Activated naive CD8-positive, alpha-beta T cell (primary cell): ENCODE results near the gene SORCS2.

Experiments used
- H3K27ac Mint-ChIP-seq: one replicate; pipeline ENCODE4 v1.8.0; 2021; ENCODE audit warnings: mixed read lengths
- H3K27me3 Mint-ChIP-seq: one replicate; pipeline ENCODE4 v1.8.0; 2021; ENCODE audit warnings: mixed read lengths
- H3K36me3 Mint-ChIP-seq: one replicate; pipeline ENCODE4 v1.8.0; 2021; ENCODE audit warnings: mixed read lengths
- H3K4me1 Mint-ChIP-seq: one replicate; pipeline ENCODE4 v1.8.0; 2021; ENCODE audit warnings: low read depth, mixed read lengths
- H3K4me3 Mint-ChIP-seq: one replicate; pipeline ENCODE4 v1.8.0; 2021; ENCODE audit warnings: mild to moderate bottlenecking, mixed read lengths
- H3K9me3 Mint-ChIP-seq: one replicate; pipeline ENCODE4 v1.8.0; 2021; ENCODE audit warnings: low read depth, mixed read lengths

The SORCS2 gene

DNA sequence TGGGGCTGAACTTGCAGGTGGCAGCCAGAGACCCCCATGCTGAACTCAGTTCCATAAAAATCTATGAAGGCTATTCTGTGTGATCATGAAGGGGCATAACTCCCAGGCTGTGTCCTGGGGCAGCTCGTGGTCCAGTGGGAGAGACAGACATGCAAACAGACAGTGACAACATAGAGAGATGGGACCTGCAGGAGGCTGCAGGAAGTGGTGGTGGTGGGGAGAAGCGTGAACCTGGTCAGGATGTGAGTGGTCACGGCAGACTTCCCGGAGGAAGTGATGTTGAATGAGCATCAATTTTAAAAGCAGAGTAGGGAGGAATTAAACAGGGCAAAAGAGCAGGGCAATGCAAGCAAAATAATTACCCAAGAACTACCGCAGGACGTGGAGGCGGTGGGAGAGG, 23.2 kb upstream of the SORCS2 start:
- H3K9me3 Mint-ChIP-seq = no peaks in the 10 kb centered on the region
- no peaks in the 10 kb centered on the region for H3K27me3 Mint-ChIP-seq
- no peaks in the 10 kb centered on the region for H3K36me3 Mint-ChIP-seq
- no peaks in the 10 kb centered on the region for H3K4me1 Mint-ChIP-seq
- H3K27ac Mint-ChIP-seq = no peak overlapping the region
- H3K4me3 Mint-ChIP-seq = no peak overlapping the region

DNA sequence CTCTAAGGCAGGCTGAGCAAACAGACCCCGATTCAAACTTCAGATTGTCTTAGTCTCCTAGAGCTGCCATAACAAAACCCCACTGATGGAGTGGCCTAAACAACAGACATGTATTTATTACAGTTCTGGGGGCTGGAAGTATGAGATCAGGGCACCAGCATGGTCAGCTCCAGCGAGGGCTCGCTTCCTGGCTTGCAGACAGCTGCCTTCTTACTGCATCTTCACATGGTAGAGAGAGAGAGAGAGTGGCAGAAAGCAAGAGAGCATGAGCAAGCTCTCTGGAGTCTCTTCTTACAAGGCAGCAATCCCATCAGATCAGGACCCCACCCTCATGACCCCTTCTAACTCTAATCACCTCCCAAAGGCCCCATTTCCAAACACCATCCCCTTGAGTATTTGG, 22.3 kb upstream of the SORCS2 start:
- Mint-ChIP-seq H3K9me3 (no peaks in the 10 kb centered on the region), H3K4me1 (no peaks in the 10 kb centered on the region), H3K36me3 (no peaks in the 10 kb centered on the region), H3K27me3 (no peaks in the 10 kb centered on the region), H3K4me3 (no peak overlapping the region), H3K27ac (no peak overlapping the region)

DNA sequence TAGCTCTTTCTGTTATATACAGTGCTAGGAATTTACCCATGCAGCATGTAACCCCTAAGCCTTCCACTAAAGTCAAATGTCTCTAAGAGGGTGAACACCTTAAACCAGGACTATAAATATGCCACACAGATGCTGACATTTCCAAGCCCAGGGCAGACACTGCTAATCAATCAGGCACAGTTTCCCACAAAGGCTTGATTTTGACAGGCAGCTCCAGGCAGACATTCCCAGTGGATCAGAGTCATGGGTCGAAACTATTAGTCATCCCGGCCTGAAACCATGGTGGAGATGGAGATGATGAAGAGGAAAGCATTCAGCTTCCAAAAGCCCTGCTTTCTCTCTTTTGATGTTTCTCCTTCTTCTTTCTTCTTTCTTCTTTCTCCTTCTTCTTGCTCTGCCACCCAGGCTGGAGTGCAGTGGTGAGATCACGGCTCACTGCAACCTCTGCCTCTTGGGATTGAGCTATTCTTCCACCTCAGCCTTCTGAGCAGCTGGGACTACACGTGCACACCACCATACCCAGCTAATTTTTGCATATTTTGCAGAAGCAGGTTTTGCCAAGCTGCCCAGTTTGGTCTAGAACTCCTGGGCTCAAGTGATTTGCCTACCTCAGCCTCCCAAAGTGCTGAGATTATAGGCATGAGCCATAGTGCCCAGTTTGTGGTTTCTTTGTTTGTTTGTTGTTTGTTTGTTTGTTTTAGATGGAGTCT, 21.0 kb upstream of the SORCS2 start:
- Mint-ChIP-seq H3K4me3 (no peak overlapping the region), H3K27me3 (no peaks in the 10 kb centered on the region), H3K36me3 (no peaks in the 10 kb centered on the region), H3K9me3 (no peaks in the 10 kb centered on the region), H3K27ac (no peak overlapping the region), H3K4me1 (no peaks in the 10 kb centered on the region)

DNA sequence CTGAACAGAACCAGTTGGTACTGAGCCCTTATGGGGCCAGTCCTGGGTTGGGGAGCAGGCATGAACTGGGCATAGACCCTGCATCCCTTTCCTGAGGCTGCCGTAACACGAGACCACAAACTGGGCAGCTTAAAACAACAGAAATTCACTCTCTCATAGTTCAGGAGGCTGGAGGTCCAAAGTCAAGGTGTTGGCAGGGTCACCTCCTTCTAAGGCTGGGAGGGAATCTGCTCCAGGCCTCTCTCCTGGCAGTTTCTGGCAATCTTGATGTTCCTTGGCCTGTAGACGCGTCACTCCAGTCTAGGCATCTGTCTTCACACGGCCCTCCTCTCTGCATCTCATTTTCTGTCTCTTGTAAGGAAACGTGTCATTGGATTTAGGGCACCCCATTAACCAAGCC, 19.8 kb upstream of the SORCS2 start:
- no peaks in the 10 kb centered on the region for H3K4me1 Mint-ChIP-seq
- no peak overlapping the region for H3K4me3 Mint-ChIP-seq
- H3K36me3 Mint-ChIP-seq = no peaks in the 10 kb centered on the region
- H3K9me3 Mint-ChIP-seq = no peaks in the 10 kb centered on the region
- H3K27ac Mint-ChIP-seq = no peak overlapping the region
- no peaks in the 10 kb centered on the region for H3K27me3 Mint-ChIP-seq

DNA sequence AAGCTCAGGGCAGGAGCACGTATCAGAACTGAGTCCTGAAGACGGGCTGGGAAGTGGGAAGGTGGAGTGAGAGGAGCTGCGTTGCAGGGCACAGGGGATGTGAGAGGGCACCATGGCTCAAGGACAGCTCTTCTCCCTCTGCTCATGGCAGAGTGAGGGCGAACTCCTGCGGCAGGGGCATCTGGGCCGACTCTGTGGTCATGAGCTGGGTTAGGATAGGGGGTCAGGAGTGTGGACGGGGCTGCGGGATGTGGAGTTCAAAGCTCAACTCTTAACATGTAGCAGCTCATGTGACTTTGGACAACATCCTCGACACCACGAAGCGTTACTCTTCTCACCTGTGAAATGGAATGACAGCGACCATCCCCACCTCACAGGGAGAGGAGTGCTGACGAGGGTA, 19.4 kb upstream of the SORCS2 start:
- Mint-ChIP-seq H3K27ac (no peak overlapping the region), H3K4me3 (no peak overlapping the region), H3K27me3 (no peaks in the 10 kb centered on the region), H3K9me3 (no peaks in the 10 kb centered on the region), H3K36me3 (no peaks in the 10 kb centered on the region), H3K4me1 (no peaks in the 10 kb centered on the region)

DNA sequence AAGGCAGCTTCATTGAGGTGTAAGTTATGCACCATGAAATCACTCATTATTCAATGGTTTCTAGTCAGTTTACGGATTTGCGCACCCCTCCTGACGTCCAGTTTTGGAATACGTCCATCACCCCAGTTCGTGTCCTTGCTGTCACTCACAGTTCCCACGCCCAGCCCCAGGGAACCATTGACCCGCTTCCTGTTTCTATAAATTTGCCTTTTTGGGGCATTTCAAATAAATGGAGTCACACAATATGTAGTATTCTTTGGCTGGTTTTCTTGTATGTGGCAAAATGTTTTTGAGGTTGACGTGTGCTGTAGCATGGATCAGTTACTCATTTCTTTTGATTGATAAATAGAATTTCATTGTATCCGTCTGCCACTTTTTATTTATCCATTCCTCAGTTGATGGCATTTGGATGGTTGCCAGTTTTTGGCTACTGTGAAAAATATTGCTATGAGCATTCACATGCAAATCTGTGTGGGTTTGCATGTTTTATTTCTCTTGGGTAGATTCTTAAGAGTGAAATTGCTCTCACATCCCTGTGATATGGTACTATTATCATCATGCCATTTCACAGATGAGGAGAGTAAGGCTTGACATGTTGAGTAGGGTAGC, 18.4 kb upstream of the SORCS2 start:
- Mint-ChIP-seq H3K27me3 (no peaks in the 10 kb centered on the region), H3K4me1 (no peaks in the 10 kb centered on the region), H3K4me3 (no peak overlapping the region), H3K36me3 (no peaks in the 10 kb centered on the region), H3K9me3 (no peaks in the 10 kb centered on the region), H3K27ac (no peak overlapping the region)

DNA sequence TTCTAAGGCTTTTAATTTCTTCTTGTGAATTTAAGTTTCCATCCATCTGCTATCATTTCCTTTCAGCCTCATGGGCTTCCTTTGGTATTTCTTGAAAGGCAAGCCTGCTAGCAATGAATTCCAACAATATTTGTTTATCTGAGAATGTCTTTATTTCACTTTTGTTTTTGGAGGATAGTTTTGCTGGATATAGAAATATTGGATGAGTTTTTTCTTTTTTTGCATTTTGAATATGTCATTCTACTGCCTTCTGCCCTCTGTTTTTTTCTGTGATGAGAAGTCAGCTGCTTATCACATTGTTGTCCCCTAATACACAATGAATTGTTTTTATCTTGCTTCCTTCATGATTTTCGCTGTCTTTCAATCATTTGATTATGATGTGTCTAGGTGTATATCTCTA, 13.2 kb upstream of the SORCS2 start:
- peaks cover 4% of the 10 kb centered on the region for H3K27me3 Mint-ChIP-seq
- no peak overlapping the region for H3K27ac Mint-ChIP-seq
- H3K36me3 Mint-ChIP-seq = peaks cover 7% of the 10 kb centered on the region
- no peak overlapping the region for H3K4me3 Mint-ChIP-seq
- peaks cover 7% of the 10 kb centered on the region for H3K9me3 Mint-ChIP-seq
- H3K4me1 Mint-ChIP-seq = no peaks in the 10 kb centered on the region

DNA sequence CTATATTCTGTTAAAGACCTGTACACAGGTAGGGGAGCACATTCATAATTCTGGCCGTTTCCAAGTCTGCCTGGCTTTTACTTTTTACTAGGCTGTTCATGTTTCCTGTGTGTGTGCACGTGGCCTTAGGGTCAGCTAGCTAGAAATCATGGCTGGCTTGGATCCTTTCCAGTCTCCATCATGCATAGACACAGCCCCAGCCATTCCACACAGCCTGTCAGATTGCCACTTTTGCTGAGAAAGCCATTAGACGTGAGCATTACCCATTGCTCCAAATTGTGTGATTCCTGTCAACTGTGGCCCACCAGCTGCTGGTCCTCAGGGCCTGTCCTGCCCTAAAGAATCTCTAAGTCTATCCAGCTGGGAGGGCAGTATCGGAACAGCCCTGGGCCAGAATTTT, 11.4 kb upstream of the SORCS2 start:
- Mint-ChIP-seq H3K36me3 (peaks cover 7% of the 10 kb centered on the region), H3K9me3 (peaks cover 7% of the 10 kb centered on the region)

DNA sequence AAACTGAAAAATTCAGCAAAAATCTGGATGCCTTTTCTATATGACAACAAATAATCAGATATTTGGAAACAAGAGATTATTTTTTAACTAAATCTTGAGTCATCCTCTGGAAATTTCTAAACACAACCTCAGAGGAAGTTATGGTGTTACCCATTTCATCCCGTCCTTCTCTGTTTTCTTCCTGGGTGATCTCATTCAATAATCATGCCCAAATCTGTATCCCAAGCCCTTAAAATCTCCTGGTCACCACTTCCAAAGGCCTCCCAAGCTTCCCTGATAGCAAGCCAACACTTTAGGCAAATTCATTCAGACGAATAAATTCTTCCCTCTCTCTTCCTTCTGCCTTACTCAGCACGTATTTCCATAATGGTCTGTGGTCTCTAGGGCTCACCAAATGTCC, 9.7 kb upstream of the SORCS2 start:
- Mint-ChIP-seq H3K27ac (no peak overlapping the region), H3K36me3 (peaks cover 7% of the 10 kb centered on the region), H3K4me1 (no peaks in the 10 kb centered on the region), H3K4me3 (no peak overlapping the region), H3K27me3 (peaks cover 4% of the 10 kb centered on the region), H3K9me3 (peaks cover 7% of the 10 kb centered on the region)

More for the DNA sequence above, 11.4 kb upstream of the SORCS2 start:
- Mint-ChIP-seq H3K27ac (no peak overlapping the region), H3K4me1 (no peaks in the 10 kb centered on the region), H3K4me3 (no peak overlapping the region), H3K27me3 (peaks cover 4% of the 10 kb centered on the region)

DNA sequence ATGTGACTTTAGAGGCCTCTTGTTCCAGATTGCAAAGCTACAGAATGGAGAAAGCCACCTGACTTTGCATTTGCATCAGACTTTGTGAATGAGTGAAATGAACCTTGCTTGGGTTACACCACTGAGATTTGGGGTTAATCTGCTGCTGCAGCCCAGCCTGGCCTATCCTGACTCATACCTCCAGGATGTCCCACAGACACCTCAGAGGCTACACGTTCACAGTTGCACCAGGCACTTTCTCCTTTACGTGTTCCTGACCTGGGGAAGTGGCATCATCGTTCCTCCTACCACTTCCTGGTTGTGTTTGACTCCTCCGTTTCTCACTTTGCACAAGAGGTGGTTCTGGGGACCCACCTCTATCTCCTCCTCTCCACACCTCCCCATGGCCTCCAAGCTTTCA, 9.2 kb upstream of the SORCS2 start:
- Mint-ChIP-seq H3K36me3 (peaks cover 7% of the 10 kb centered on the region), H3K9me3 (peaks cover 7% of the 10 kb centered on the region), H3K27ac (no peak overlapping the region), H3K4me3 (no peak overlapping the region), H3K4me1 (no peaks in the 10 kb centered on the region), H3K27me3 (peaks cover 7% of the 10 kb centered on the region)

DNA sequence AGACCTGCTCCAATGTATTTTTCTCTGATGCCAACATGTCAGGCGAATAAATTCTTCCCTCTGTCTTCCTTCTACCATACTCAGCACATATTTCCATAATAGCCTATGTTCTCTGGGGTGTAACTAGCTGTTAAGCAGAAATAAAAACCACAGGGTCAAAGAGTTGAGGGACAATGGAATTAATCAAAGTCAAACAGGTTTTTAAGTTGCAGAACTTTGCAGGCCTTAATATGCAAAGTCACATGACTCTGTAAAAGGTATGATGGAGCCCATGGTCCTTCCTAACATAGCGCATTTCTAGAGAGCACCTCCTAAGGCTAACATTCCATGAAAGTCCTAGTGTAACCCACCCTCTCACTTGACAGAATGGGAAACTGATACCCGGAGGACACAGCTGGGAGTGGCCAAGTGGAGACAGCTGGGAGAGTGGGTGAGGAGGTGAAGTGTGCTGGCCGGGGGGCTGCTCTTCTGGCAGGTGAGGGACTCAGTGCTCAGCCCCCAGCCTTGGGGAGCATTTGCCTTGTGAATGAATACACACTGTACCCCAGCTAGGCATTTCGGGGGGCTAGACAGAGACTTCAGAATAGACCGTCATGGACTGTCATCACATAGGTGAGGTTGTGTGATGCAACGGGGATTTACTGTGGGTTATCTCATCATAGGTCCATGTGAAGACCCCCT, 8.4 kb upstream of the SORCS2 start:
- Mint-ChIP-seq H3K27me3 (peaks cover 7% of the 10 kb centered on the region), H3K4me3 (no peak overlapping the region), H3K36me3 (peaks cover 7% of the 10 kb centered on the region), H3K27ac (no peak overlapping the region), H3K4me1 (no peaks in the 10 kb centered on the region), H3K9me3 (peaks cover 7% of the 10 kb centered on the region)

DNA sequence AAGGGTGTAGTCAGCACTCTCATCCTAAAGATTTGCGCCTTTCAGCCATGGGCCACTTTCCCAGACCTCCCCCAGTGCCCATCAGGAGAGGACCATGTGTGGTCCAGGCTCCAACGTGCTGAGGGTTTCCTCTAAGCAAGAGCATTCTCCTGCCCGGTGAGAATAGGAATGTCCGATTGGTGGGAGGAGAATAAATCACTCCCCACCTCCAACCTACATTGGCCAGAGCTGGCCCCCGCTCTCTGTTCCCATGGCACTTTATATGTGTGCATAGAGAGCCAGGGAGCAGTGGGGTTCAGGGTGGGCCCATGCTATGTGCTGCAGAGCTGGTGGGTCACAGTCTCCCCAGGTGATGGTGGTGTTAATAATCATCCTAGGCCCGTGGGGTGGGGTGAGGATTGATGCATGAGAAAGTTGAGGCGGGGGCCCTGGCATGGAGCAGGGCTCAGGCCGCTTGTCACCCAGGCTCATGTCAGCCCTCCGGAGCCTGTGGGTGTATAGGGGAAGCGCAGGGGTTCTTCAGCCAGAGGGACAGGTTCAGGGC, 6.8 kb upstream of the SORCS2 start:
- H3K4me3 Mint-ChIP-seq = no peak overlapping the region
- H3K36me3 Mint-ChIP-seq = no peaks in the 10 kb centered on the region
- peaks cover 6% of the 10 kb centered on the region for H3K27me3 Mint-ChIP-seq
- H3K9me3 Mint-ChIP-seq = no peaks in the 10 kb centered on the region
- H3K4me1 Mint-ChIP-seq = no peaks in the 10 kb centered on the region
- no peak overlapping the region for H3K27ac Mint-ChIP-seq

DNA sequence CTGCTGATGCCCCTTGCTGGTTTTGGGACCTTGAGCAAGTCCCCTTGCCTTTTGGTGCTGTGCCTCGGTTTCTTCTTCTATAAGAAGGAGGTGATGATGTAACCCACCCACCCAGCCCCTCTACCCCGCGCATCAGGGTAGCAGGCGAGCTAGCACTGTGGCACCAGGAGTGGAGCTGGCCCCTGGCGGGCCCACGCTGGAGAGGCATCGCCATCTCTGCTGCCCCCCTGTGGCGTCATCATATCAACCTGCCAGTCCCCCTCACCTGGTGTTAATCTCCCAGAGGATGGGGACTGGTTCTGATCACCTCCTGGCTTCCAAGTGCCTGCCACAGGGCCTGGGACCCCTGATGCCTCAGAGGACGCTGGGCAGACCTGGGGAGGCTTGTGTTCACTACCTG, 6.3 kb upstream of the SORCS2 start:
- no peak overlapping the region for H3K27ac Mint-ChIP-seq
- no peaks in the 10 kb centered on the region for H3K9me3 Mint-ChIP-seq
- peaks cover 6% of the 10 kb centered on the region for H3K27me3 Mint-ChIP-seq
- H3K4me1 Mint-ChIP-seq = no peaks in the 10 kb centered on the region
- no peaks in the 10 kb centered on the region for H3K36me3 Mint-ChIP-seq
- H3K4me3 Mint-ChIP-seq = no peak overlapping the region

DNA sequence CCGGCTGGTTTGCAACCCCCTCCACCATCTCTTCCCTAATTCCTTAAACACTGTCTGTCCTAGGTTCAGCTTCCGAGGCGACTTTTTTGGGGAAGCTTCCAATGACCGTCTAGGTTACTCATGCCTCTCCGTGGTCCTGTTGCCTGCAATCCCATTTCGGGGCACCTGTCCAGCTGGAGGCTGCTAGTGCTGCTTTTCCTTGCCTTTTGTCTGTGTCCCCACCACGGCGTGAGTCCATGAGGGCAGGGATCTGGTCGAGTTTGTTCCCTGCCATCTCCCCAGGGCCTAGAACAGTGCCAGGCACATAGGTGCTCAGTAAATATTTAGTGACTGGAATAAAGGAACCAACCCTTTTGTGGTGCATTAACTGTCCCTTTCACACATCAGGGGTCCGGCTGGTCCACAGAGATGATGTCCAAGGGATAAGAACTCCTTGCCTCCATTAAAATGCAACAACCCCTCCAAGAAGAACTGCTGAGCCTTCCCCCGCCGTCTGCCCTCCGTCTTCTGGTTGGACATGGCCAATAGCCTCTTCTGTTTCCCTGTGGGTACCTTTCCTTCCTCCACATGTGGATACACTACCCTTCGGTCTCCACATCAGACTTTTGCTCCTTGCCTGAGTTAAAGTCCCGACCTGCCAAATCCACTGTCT, 5.7 kb upstream of the SORCS2 start:
- peaks cover 6% of the 10 kb centered on the region for H3K27me3 Mint-ChIP-seq
- H3K4me1 Mint-ChIP-seq = no peaks in the 10 kb centered on the region
- no peaks in the 10 kb centered on the region for H3K36me3 Mint-ChIP-seq
- H3K9me3 Mint-ChIP-seq = no peaks in the 10 kb centered on the region
- no peak overlapping the region for H3K27ac Mint-ChIP-seq
- H3K4me3 Mint-ChIP-seq = no peak overlapping the region

DNA sequence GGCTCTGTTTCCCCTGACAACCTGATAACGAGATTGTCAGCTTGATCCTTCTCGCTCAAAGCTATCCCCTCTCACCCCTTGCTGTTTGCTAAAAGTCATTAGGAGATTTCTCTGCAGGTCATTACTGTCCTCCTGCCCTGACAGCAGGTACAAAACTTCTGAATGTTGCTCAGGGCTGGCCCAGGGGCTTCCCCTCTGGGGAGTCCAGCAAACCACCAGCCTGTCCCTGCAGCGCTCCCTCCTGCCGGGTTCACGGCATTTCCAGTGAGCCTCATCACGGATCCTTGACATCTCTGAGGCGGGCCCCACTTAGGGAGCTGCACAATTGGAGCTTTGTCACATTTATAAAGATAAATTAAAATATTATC, 5.2 kb upstream of the SORCS2 start:
- Mint-ChIP-seq H3K4me3 (no peak overlapping the region), H3K27me3 (peaks cover 7% of the 10 kb centered on the region), H3K9me3 (no peaks in the 10 kb centered on the region)

More for the DNA sequence above, 5.2 kb upstream of the SORCS2 start:
- Mint-ChIP-seq H3K27ac (no peak overlapping the region), H3K36me3 (no peaks in the 10 kb centered on the region), H3K4me1 (no peaks in the 10 kb centered on the region)
